NCI-H2081 (cell line): ENCODE data around the gene GJD4.

Source experiments
- DNase-seq, 2 experiments: peaks; one replicate each; lab custom pipeline; 2025; lab: John Stamatoyannopoulos, UW

GJD4 gene

GRCh38 chr10:35579726-35580422 is 25.3 kb upstream of the GJD4 start:
- no peak for DNase-seq

GRCh38 chr10:35580423-35580770 is 24.7 kb upstream of the GJD4 start:
- DNase-seq: no peak

DNA sequence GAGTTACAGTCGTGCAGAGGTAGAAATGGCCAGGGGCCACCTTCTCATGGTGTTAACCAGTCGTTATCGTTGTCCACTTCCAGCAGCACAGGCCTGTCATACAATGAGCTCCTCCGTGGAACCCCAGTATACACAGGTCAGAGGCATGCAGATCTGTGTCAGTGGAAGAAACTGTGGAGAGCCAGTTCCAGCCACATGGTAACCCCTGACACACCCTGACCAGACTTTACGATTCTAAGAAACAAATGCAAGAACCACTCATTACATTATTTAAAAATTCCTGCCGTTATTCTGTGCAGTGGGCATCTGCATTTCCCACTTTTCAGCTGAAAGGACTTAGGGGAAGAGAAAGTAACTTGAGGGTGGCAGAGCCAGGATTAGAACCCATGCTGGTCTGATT is 23.5 kb upstream of the GJD4 start:
- no peak for DNase-seq

- DNase-seq: no peak
Observed at GRCh38 chr10:35584946-35585345, 20.2 kb upstream of the GJD4 start.

DNA sequence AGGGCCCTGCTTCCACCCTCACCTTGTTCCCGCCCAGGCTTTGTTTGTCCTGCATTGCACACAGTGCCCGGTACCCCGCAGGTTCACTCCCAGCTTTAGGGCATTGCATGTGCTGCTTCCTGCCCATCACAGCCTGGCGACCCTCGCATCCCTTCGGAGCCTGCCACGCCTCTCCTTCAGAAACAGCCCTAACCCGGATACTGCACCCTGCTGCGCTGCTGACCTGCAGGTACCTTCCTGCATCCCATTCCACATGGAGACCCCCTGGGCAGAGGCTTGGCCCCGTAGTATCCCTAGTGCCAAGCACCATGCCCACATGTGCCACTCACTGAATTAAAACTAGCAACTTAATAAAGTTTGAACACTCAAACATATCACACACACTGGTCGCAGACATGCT is 19.8 kb upstream of the GJD4 start:
- no peak for DNase-seq

- no peak for DNase-seq
Observed at GRCh38 chr10:35585903-35586535, 19.1 kb upstream of the GJD4 start.

DNA sequence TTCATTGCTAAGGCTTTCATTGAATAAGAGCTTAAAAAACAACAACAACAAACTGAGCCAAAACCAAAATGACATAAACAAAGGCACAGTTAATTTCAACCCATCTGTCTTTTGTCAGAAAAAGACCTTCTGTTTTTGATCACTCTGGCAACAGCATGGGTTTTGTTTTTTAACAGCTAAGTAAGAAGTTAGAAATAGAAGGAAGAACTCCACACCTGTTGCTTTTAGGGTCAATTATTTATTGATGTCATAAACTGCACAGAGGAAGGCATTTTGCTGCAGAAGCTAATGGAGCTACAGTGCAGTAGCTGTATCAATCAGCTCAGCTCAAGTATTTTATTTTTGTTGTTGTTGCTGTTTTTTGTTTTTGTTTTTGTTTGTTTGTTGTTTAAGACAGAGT is 16.3 kb upstream of the GJD4 start:
- DNase-seq: no peak

- no peak for DNase-seq
Observed at GRCh38 chr10:35592441-35592840, 12.7 kb upstream of the GJD4 start.

DNA sequence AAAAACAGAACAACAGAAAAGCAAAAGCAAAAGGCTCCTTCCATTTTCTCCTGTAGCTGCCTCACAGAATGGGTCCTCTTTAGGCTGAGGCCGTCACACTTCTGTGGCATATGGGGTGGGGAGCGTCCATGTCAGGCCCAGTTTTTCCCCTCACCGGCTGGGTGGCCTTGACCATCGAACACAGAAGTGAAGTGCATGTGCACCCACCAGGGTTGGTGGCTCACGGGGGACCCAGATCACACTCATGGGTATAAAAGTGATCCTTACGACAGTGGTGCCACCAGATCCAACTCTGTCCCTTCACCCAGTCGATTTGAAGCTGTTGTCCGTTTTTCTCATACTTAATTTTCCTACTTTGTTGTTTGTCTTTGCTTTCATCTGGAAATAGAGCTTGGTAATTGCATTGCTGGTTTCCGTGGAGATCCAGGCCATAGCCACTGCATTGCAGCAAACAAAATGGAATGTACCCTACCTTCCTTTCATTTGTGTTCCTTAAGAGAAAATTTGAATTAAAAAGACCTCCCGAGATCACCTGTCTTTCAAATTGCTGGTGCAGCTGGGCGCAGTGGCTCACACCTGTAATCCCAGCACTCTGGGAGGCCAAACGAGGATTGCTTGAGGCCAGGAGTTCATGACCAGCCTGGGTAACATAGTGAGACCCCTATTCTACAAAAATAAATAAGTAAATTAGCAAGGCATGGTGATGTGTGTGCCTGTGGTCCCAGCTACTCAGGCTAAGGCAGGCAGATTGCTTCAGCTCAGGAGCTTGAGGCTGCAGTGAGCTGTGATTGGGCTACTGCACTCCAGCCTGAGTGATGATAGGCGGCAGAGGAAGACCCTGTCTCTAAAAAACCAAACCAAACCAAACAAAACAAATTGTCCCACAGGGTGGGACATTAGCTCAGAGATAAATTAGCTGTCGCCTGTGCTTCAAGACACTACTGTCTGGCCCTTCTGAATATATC is 10.7 kb upstream of the GJD4 start:
- no peak for DNase-seq

GRCh38 chr10:35595106-35595505 is 10.0 kb upstream of the GJD4 start:
- no peak for DNase-seq

- DNase-seq: no peak
Observed at GRCh38 chr10:35598379-35598778, 6.8 kb upstream of the GJD4 start.

- no peak for DNase-seq
Observed at GRCh38 chr10:35600193-35600592, 4.9 kb upstream of the GJD4 start.

GRCh38 chr10:35606430-35606829 is 1.3 kb downstream of the GJD4 start:
- DNase-seq: no peak

DNA sequence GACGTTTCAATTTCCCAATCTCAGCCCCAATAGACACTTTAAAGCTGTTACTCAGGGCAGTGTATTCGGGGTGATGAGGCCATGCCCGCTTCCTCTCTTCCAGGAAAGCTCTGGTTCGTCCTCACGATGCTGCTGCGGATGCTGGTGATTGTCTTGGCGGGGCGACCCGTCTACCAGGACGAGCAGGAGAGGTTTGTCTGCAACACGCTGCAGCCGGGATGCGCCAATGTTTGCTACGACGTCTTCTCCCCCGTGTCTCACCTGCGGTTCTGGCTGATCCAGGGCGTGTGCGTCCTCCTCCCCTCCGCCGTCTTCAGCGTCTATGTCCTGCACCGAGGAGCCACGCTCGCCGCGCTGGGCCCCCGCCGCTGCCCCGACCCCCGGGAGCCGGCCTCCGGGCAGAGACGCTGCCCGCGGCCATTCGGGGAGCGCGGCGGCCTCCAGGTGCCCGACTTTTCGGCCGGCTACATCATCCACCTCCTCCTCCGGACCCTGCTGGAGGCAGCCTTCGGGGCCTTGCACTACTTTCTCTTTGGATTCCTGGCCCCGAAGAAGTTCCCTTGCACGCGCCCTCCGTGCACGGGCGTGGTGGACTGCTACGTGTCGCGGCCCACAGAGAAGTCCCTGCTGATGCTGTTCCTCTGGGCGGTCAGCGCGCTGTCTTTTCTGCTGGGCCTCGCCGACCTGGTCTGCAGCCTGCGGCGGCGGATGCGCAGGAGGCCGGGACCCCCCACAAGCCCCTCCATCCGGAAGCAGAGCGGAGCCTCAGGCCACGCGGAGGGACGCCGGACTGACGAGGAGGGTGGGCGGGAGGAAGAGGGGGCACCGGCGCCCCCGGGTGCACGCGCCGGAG is 2.6 kb downstream of the GJD4 start:
- no peak for DNase-seq

DNA sequence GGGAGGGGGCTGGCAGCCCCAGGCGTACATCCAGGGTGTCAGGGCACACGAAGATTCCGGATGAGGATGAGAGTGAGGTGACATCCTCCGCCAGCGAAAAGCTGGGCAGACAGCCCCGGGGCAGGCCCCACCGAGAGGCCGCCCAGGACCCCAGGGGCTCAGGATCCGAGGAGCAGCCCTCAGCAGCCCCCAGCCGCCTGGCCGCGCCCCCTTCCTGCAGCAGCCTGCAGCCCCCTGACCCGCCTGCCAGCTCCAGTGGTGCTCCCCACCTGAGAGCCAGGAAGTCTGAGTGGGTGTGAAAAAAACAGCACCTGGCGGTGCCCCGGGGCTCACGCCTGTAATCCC is 3.2 kb downstream of the GJD4 start:
- no peak for DNase-seq

- DNase-seq: no peak
Observed at GRCh38 chr10:35611750-35612149, 6.6 kb downstream of the GJD4 start.

- DNase-seq: no peak
Observed at GRCh38 chr10:35612385-35613106, 7.4 kb downstream of the GJD4 start.

DNA sequence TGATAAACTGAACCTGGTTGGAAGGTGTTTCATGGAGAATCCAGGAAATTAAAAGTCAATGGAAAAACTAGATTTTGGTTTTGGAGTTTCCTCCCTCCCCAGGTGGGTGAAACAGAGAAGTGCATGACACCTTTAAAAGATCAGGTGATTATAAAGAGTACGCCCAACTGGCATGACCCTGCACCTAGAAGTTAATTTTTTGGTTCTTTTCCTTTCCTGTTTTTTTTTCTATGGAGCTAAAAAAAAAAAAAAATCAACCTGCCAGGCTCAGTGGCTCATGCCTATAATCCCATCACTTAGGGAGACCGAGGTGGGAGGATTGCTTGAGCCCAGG is 7.9 kb downstream of the GJD4 start:
- DNase-seq: no peak

- no peak for DNase-seq
Observed at GRCh38 chr10:35613597-35614226, 8.6 kb downstream of the GJD4 start.

DNA sequence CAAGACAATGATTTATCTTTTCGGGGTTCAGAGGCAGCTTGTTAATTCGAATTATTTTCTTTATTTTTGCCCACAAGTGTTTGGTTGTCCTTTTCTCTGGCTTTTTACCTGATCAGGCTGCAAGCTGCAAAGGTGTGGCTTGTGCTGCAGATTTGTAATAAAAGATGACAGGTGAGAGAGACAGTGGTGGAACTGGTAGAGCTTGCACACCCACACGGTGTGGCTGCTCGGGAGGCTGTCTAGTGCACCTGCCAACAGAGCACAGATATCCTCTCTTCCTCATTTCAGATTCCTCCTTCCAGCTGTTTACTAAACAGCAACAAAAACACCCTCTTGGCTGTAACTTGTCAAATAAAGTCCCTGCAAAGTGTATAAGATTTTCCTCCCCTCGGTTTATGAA is 9.2 kb downstream of the GJD4 start:
- DNase-seq: no peak

DNA sequence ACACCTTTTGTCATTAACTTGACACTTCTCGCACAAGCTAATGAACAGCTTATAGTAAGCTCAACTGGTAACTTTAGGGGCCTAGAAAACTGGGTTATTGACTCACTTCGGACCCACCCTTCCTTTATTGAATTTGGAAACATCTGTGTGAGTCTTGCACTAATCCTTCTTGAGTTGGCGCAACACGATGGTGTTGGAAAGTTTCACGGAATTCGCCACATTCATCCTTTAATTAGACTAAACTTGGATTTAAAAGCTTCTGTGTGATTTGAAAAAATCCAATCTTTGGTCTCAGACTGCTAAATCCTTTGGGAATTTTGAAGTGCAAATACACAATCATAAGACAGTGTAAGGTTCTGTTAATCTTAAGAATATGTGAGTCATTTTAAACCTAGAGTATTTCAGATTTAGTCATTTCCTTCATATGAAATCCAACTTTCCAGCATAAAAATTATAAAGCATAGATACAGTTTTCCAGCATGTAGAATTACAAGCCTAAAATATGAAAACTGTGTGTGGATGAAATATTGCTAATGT is 21.9 kb downstream of the GJD4 start:
- DNase-seq: no peak
